ENCODE measurements around the gene MYH3.

The MYH3 gene

DNA sequence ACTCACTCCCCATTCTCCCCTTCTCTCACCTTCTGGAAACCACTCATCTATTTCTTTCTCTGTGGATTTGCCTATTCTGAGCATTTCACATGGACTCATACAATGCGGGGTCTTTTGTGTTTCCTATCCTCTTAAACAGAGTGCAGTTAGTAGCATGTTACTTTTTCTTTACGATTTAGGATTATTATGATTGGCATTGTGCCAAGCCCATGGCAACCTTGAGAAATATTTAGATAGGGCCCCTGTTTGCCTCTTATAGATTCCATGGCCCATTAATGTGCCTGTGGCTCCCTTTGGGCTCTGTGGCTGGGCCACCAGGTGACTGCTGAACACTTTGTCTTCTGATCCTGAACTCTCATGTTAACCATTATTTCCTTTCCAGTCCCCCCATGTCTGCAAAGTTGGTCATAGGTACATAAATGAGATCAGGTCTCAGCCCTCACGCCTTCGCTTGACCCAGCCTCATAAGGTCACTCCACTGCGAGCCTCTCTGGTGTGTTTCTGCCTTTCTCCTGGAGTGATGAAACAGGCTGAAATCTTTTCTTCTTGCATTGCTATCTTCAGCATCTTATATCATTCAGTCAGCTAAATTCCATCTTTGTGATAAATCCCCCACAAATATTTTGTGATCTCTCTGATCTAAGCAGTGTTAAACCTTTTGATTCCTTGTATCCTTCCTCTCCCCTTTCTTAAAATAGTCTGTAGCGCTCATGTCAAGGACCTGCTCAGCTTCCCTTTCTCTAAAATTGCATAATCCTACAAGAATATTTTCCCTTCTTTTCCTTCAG, 44.0 kb downstream of the MYH3 start:
- no peak for DNase-seq

- no peak for DNase-seq
These were observed 46.2 kb downstream of the MYH3 start for GRCh38 chr17:10610884-10611283.

DNA sequence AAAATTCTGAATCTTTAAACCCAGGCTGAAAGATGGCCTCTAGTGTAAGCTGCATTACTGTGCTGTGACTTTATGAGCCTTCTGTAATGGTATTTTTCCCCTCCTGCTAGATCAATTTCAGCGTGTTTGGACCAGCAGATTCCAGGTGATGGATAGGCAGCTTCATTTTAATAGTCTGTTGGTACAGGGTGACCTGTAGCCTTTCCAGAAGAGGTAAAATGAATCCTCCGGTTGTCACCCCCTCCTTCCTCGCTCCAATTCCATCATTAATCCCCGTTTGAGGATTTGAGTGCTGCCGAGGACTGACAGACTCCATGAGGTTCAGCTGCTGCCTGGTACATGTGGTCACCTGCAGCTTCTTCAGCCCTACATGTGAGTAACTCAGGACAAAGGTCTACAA, 48.9 kb downstream of the MYH3 start:
- DNase-seq = no peak

- no peak for DNase-seq
These were observed 51.0 kb downstream of the MYH3 start for GRCh38 chr17:10606110-10606509.

GRCh38 chr17:10605221-10605783, 51.8 kb downstream of the MYH3 start:
- no peak for DNase-seq

DNA sequence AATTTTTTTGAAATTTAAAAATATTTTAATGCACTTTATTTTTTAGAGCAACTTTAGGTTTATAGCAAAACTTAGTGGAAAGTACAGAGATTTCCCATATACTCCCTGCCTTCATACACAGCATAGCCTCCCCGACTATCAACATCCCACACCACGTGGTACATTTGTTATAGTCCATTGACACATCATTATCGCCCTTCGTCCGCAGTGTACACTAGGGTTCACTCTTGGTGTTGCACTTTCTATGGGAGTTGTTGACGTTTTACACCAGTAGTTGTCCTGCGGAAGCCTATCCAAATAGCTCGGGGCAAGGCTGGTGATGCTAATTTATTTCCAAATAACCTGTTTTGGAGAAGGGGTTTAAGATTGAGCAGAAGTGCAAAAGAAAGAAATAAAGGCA, 52.6 kb downstream of the MYH3 start:
- DNase-seq = no peak

GRCh38 chr17:10603931-10604330, 53.2 kb downstream of the MYH3 start:
- no peak for DNase-seq

- no peak for DNase-seq
These were observed 56.5 kb downstream of the MYH3 start for GRCh38 chr17:10600571-10600970.

GRCh38 chr17:10598621-10599020, 58.5 kb downstream of the MYH3 start:
- DNase-seq = no peak

DNA sequence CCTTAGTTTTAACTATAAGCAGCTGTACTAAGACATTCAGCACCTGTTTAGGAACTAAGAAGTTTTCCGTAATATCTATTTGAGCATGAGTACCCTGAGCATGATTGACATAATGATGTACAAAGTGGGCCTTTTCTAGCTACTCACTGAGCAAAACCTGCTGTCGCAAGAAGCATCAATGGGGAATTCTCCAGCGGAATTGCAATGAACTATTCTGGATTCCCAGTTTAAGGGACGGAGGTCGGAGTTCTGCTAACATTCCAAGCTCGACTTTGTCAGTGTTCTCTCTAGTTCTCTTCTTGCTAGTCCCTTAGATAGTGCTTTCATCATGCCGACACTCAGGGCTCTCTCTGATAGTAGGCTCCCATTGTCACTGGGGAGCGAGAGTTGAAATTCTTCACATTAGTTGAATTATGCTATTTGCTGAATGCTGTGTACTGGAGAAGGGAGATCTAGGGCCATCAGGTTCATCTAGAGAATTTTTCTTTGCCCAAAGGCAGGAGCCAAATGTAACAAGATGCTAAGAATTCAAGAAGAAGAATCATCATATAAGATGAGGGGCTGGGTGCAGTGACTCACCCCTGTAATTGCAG, 67.5 kb downstream of the MYH3 start:
- no peak for DNase-seq

DNA sequence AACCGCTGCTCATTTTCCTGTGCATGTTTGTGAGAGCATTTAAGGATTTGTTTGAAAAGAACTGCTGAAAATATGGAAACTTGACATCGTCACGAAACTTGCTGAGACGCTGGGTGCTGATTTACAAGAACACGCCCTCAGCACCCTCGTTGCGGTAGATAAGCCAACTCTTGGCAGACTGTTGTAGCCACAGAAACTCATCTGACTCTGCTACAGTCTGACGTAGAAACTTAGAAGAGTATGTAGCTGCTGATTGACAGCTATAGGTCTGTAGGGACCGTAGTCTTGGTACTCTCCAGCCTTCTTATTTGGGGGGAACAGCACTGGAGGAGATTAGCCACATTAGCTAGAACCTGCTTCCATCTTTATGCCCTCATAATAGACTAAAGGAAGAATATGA, 71.6 kb downstream of the MYH3 start:
- no peak for DNase-seq

DNA sequence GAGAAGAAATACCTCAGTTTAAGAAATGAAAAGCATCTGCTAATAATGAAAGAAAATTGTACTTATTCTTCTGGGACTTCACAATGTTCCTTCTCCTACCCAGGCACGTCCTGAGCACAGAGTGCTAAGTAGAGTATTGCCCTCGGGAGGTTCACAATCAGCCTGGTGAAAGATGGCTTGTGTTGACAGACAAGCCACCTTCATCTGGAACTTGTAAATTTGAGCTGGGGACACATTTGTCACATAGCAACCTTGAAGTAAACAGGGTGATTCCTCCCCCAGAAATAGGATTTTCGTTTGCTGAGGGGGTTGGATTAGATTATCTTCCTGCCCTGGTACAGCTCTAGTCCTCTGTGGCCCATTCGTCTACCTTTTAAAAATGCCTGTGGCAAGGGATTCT, 73.3 kb downstream of the MYH3 start:
- no peak for DNase-seq

DNA sequence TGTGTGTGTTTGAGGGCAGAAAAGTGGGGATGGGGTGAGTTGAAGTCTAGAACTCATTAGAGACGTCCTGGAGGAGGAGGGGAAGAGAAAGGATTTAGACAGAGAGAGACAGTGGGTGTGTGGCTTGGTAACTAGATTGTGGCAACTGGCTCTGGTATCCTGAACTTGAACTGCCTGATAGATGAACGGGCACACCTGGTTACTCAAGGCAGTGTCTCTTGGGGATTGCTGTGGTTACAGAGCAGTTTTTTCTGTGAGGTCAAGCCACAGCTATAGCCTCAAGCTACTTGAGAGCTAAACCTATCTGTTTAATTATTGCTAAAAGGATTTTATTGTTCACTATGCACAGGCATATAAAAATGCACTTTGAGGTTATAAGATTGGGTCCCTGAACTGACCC, 77.8 kb downstream of the MYH3 start:
- no peak for DNase-seq

All from activated CD8-positive, alpha-beta memory T cell treated with anti-CD3 and anti-CD28 coated beads, Interleukin-2, amount 50 U/mL, for 4 hours (primary cell).